PFSK-1 (cell line): ENCODE data around the gene TAF1.

Experiments used
- FOXP2 ChIP-seq: optimal IDR thresholded peaks from 2 replicates; pipeline ENCODE3; 2011; ENCODE audit warnings: borderline replicate concordance, control low read depth, inconsistent platforms; ENCODE audit not compliant: insufficient read depth; ENCODE audit errors: extremely low read length, extremely low read depth
- POLR2AphosphoS5 ChIP-seq: IDR thresholded peaks from 2 replicates; pipeline ENCODE4 v1.6.1; 2012; ENCODE audit warnings: low read depth, mild to moderate bottlenecking, control low read depth, low read length, moderate library complexity
- SIN3A ChIP-seq: IDR thresholded peaks from 2 replicates; pipeline ENCODE4 v1.6.1; 2012; ENCODE audit warnings: mild to moderate bottlenecking, low read length, moderate library complexity, borderline replicate concordance; ENCODE audit not compliant: insufficient read depth
- TAF1 ChIP-seq: IDR thresholded peaks from 2 replicates; pipeline ENCODE4 v1.6.1; 2012; ENCODE audit warnings: low read length, control low read depth, borderline replicate concordance; ENCODE audit not compliant: insufficient read depth
- TF ChIP-seq, protein P1 (sequence below), 2 experiments: IDR thresholded peaks; 2 replicates each; pipeline versions ENCODE4 v1.6.1 to v1.8.0; 2011 to 2012; ENCODE audit warnings: low read depth in 2 of 2, low read length in 2 of 2, control low read depth in 1 of 2, inconsistent platforms in 1 of 2, mild to moderate bottlenecking in 1 of 2, moderate library complexity in 1 of 2; ENCODE audit not compliant: insufficient read depth in 1 of 2

The TAF1 gene

GRCh38 chrX:71492231-71493065, 126.3 kb downstream of the TAF1 start:
- TF ChIP-seq POLR2AphosphoS5 (no peak), FOXP2 (no peak), SIN3A (no peak), TAF1 (no peak)
- TF ChIP-seq, protein P1, sequence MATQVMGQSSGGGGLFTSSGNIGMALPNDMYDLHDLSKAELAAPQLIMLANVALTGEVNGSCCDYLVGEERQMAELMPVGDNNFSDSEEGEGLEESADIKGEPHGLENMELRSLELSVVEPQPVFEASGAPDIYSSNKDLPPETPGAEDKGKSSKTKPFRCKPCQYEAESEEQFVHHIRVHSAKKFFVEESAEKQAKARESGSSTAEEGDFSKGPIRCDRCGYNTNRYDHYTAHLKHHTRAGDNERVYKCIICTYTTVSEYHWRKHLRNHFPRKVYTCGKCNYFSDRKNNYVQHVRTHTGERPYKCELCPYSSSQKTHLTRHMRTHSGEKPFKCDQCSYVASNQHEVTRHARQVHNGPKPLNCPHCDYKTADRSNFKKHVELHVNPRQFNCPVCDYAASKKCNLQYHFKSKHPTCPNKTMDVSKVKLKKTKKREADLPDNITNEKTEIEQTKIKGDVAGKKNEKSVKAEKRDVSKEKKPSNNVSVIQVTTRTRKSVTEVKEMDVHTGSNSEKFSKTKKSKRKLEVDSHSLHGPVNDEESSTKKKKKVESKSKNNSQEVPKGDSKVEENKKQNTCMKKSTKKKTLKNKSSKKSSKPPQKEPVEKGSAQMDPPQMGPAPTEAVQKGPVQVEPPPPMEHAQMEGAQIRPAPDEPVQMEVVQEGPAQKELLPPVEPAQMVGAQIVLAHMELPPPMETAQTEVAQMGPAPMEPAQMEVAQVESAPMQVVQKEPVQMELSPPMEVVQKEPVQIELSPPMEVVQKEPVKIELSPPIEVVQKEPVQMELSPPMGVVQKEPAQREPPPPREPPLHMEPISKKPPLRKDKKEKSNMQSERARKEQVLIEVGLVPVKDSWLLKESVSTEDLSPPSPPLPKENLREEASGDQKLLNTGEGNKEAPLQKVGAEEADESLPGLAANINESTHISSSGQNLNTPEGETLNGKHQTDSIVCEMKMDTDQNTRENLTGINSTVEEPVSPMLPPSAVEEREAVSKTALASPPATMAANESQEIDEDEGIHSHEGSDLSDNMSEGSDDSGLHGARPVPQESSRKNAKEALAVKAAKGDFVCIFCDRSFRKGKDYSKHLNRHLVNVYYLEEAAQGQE (IDR thresholded peaks at IDR 0.05; ENCODE audit: insufficient read depth in 1 of 2, low read depth in 2 of 2, low read length in 2 of 2): no peak

DNA sequence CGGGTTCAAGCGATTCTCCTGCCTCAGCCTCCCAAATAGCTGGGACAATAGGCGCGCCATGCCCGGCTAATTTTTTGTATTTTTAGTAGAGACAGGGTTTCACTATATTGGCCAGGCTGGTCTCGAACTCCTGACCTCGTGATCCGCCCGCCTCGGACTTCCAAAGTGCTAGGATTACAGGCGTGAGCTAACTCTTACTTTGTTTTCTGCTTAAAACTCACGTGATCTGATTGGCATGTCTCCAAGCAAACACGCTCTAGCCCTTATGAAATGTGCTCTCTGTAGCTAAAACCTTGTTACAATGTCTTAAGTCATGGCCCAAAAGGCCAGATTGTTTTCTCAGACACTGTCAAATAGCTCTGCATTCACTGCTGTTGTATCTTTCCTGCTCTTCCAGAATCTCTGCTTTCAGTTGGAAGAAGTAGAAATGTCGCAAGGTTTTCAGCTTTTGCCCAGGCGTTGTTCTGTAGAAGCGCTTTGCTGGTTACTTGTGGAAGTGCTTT, 127.0 kb downstream of the TAF1 start:
- TF ChIP-seq FOXP2 (no peak), POLR2AphosphoS5 (no peak), TAF1 (no peak), SIN3A (no peak)
- TF ChIP-seq, protein P1 (IDR thresholded peaks at IDR 0.05; ENCODE audit: insufficient read depth in 1 of 2, low read depth in 2 of 2, low read length in 2 of 2): no peak

DNA sequence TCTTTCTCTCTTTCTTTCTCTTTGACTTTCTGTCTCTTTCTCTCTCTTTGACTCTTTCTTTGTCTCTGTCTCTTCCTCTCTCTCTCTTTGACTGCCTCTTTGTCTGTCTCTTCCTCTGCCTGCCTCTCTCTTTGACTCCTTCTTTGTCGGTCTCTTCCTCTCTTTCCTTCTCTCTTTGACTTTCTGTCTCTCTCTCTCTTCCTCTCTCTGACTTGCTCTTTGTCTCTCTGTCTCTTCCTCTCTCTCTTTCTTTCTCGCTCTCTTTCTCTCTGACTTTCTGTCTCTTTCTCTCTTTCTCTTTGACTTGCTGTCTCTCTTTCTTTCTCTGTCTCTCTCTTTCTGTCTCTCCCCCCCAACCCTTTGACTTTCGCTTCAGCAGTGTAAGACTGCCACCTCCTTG, 130.3 kb downstream of the TAF1 start:
- TF ChIP-seq TAF1: no peak
- TF ChIP-seq POLR2AphosphoS5: no peak
- TF ChIP-seq FOXP2: no peak
- no peak for TF ChIP-seq SIN3A
- TF ChIP-seq, protein P1 (IDR thresholded peaks at IDR 0.05; ENCODE audit: insufficient read depth in 1 of 2, low read depth in 2 of 2, low read length in 2 of 2): no peak

DNA sequence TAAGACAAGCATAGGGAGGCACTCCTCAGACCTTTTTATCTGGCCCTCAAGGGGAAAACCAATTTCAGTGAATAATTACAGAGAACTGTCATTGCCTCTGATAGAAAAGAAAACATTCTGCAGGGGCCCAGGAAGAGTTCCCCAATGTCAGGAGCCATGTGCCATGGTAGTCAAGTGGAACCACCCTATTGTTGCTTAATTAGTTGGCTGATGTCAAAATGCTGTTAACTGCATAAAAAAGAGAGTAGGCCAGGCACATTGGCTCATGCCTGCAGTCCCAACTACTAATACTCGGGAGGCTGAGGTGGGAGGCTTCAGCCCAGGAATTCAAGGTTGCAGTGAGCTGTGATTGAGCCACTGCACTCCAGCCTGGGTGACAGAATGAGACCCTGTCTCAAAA, 138.2 kb downstream of the TAF1 start:
- TF ChIP-seq TAF1: no peak
- no peak for TF ChIP-seq POLR2AphosphoS5
- no peak for TF ChIP-seq SIN3A
- no peak for TF ChIP-seq FOXP2
- TF ChIP-seq, protein P1 (IDR thresholded peaks at IDR 0.05; ENCODE audit: insufficient read depth in 1 of 2, low read depth in 2 of 2, low read length in 2 of 2): no peak
